H1 (cell line): ENCODE data around the gene SNX32. TPM values are rescaled to one million over a fixed set of nuclear protein-coding genes. Genes with fewer than 3 reads are reported as not detected.

Source experiments
- ATF3 ChIP-seq: IDR thresholded peaks from 2 replicates; pipeline ENCODE4 v1.6.1; 2011; ENCODE audit warnings: low read depth, mild to moderate bottlenecking, low read length; ENCODE audit not compliant: insufficient read depth
- BCL11A ChIP-seq, 2 experiments: IDR thresholded peaks; one replicate each; pipeline ENCODE4 v1.6.1; 2011; ENCODE audit warnings: low read depth in 2 of 2, low read length in 2 of 2, mild to moderate bottlenecking in 2 of 2
- CHD1 ChIP-seq: IDR thresholded peaks from 2 replicates; pipeline ENCODE4 v1.6.1; 2012; ENCODE audit warnings: low read depth, low read length, improper control_type of control experiment
- SRF ChIP-seq: IDR thresholded peaks from 2 replicates; pipeline ENCODE4 v1.6.1; 2011; ENCODE audit warnings: mild to moderate bottlenecking, low read depth, low read length, moderate library complexity
- polyA plus RNA-seq, 7 experiments: library from polyadenylated mRNA; depleted of rRNA in 3 of 7; stranded (reverse) in 5 of 7; unstranded in 2 of 7; fragments of >200 nt in 5 of 7; fragments of 200-250 nt in 2 of 7; gene quantifications; 1 replicate in 5 of 7; 2 replicates in 1 of 7; 4 replicates in 1 of 7; pipeline versions ENCODE4 v1.2.1 to v1.2.3, GENCODE V29; 2011 to 2013; ENCODE audit warnings: missing spikeins in 2 of 7, mixed read lengths in 2 of 7
- total RNA-seq: library from RNA; stranded (reverse); fragmentation: NEBNext Ultra II Directional; extraction: Animal tissue kit (Norgen Biotek cat#: 25700); gene quantifications from 2 replicates; pipeline ENCODE4 v1.2.1, GENCODE V29; 2021

The SNX32 gene
- total and polyA plus RNA-seq, 2 of the 8 experiments (the other 6 are each of a cell fraction or from before 2014, with no cell fraction given), result 0.76 to 2.2 TPM

- TF ChIP-seq SRF, result no peak
- TF ChIP-seq ATF3, result no peak
- no peak for TF ChIP-seq CHD1
- no peak for TF ChIP-seq BCL11A (IDR thresholded peaks at IDR 0.05; ENCODE audit: low read depth in 2 of 2, low read length in 2 of 2)
- TF ChIP-seq, all 59 proteins: peak for 0
Measured at GRCh38 chr11:65870706-65871681, 37.2 kb downstream of the SNX32 start (continued).
